Right atrium auricular region (tissue), 2 donors: Measurements from ENCODE around the gene ENPP3. TPM values are rescaled to one million over a fixed set of nuclear protein-coding genes. Genes with fewer than 3 reads are reported as not detected.

Source experiments
- DNase-seq: peaks from one replicate; pipeline ENCODE4 v3.0.0-alpha.2; 2019; ENCODE audit warnings: low spot score
- H3K27ac ChIP-seq, 2 donors: fragments of 200-600 bp; sonication (generic); 1 replicate in 1 of 2; 2 replicates in 1 of 2; pipeline ENCODE4 v1.5.1; 2016 to 2019
- H3K27me3 ChIP-seq, 2 donors: fragments of 200-600 bp; sonication (generic); one replicate each; pipeline versions ENCODE4 v1.5.1 to v1.6.0; 2017 to 2019
- H3K36me3 ChIP-seq: fragments of 200-600 bp; sonication (generic); one replicate; pipeline ENCODE4 v1.5.1; 2016
- H3K4me1 ChIP-seq, 2 donors: fragments of 200-600 bp; sonication (generic); one replicate each; pipeline versions ENCODE4 v1.5.1 to v1.6.0; 2017 to 2019
- H3K4me3 ChIP-seq, 2 donors: fragments of 200-600 bp; sonication (generic); 1 replicate in 1 of 2; 2 replicates in 1 of 2; pipeline ENCODE4 v1.5.1; 2017 to 2019; ENCODE audit warnings: mild to moderate bottlenecking in 1 of 2, moderate library complexity in 1 of 2
- H3K9me3 ChIP-seq, 2 donors: fragments of 200-600 bp; sonication (generic); one replicate each; pipeline ENCODE4 v1.5.1; 2019
- total RNA-seq, 2 donors: library from RNA; depleted of rRNA; stranded (reverse); fragments of >200 nt; gene quantifications; one replicate each; pipeline ENCODE4 v1.1.0, GENCODE V29; 2016
- TF ChIP-seq, protein P1 (sequence below), 2 donors: fragments of 200-600 bp; sonication (generic); IDR thresholded peaks; one replicate each; pipeline ENCODE4 v1.5.1; 2019; ENCODE audit warnings: antibody characterized with exemption in 2 of 2

The ENPP3 gene
- total RNA-seq, 2 donors from 2014 or later = 0.16 TPM; not detected in 1

DNA sequence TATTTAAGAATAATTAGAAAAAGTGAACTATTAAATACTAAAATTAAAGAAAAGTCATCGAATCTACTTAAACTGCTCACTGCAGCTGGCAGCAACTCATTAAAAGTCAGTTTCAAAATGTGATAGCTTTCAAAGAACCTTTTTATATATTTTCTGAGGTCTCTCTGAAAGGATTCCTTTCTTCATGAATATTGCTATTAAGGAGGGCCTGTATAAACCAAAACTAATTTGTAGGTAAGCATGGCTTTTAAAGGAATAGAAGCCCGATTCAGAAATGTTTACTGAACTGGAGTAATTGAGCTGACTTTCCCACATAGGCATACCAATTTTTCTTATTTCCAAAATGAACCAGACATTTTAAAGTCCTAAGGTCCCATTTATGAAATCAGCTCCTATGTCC is 129.5 kb downstream of the ENPP3 start:
- Histone ChIP-seq H3K27ac (no peak overlapping the region), H3K36me3 (no peaks in the 10 kb centered on the region), H3K4me3 (no peak overlapping the region), H3K9me3 (no peaks in the 10 kb centered on the region), H3K27me3 (no peaks in the 10 kb centered on the region), H3K4me1 (peaks cover 0 to 11% of the 10 kb centered on the region in 2 donors)
- TF ChIP-seq, protein P1, sequence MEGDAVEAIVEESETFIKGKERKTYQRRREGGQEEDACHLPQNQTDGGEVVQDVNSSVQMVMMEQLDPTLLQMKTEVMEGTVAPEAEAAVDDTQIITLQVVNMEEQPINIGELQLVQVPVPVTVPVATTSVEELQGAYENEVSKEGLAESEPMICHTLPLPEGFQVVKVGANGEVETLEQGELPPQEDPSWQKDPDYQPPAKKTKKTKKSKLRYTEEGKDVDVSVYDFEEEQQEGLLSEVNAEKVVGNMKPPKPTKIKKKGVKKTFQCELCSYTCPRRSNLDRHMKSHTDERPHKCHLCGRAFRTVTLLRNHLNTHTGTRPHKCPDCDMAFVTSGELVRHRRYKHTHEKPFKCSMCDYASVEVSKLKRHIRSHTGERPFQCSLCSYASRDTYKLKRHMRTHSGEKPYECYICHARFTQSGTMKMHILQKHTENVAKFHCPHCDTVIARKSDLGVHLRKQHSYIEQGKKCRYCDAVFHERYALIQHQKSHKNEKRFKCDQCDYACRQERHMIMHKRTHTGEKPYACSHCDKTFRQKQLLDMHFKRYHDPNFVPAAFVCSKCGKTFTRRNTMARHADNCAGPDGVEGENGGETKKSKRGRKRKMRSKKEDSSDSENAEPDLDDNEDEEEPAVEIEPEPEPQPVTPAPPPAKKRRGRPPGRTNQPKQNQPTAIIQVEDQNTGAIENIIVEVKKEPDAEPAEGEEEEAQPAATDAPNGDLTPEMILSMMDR (IDR thresholded peaks at IDR 0.05) = no peak
- DNase-seq = no peak

DNA sequence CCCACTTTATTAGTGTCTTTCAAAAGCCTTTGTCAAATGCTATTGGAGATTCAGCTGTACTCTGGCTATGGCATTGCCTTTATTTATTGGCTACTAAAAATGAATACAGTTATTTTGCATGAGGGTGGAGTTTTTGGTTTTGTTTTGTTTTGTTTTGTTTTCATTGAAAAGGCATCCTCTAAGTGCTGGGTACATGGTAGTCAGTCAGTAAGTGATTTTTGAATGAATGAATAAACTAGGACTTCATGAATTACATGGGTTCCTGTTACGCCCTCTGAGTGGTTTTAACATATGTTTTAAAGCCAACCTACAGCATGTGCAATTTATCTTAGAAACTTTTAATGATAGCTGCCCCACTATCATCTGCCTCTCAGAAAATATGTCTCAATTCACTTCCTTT is 131.9 kb downstream of the ENPP3 start:
- Histone ChIP-seq H3K4me1 (peaks cover 0 to 28% of the 10 kb centered on the region in 2 donors), H3K9me3 (no peaks in the 10 kb centered on the region), H3K36me3 (no peaks in the 10 kb centered on the region), H3K4me3 (no peak overlapping the region), H3K27ac (no peak overlapping the region), H3K27me3 (no peaks in the 10 kb centered on the region)
- TF ChIP-seq, protein P1 (IDR thresholded peaks at IDR 0.05) = no peak
- DNase-seq = no peak

DNA sequence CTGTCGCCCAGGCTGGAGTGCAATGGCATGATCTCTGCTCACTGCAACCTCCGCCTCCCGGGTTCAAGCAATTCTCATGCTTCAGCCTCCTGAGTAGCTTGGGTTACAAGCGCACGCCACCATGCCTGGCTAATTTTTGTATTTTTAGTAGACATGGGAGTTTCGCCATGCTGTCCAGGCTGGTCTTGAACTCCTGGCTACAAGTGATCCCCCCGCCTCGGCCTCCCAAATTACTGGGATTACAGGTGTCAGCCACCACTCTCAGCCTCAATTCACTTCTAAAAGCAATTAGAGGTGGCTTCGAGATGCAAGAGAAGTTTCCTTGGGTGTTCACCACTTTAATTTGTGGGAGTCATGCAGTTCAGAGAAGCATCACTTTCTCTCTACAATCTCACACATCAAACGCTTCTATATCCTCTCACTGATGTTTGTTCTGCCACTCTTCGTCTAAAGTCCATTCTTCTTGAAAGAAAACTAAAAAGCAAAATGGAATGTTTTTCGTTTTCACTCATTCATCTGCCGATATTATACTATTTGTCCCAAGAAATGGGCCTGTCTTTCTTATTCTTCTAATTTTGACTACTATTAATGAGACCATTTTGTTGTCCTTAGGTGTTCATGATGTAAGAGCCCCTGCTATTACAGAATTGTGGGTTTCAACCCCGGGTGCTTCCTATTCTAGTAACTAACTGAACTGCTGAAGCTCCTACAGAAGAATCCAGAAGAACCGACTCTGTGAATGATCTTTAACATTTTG is 132.5 kb downstream of the ENPP3 start:
- H3K36me3 ChIP-seq = no peaks in the 10 kb centered on the region
- H3K9me3 ChIP-seq = no peaks in the 10 kb centered on the region
- no peak overlapping the region for H3K27ac ChIP-seq
- TF ChIP-seq, protein P1 (IDR thresholded peaks at IDR 0.05) = no peak
- no peak overlapping the region for H3K4me3 ChIP-seq
- no peak for DNase-seq
- peaks cover 0 to 28% of the 10 kb centered on the region in 2 donors for H3K4me1 ChIP-seq
- no peaks in the 10 kb centered on the region for H3K27me3 ChIP-seq

DNA sequence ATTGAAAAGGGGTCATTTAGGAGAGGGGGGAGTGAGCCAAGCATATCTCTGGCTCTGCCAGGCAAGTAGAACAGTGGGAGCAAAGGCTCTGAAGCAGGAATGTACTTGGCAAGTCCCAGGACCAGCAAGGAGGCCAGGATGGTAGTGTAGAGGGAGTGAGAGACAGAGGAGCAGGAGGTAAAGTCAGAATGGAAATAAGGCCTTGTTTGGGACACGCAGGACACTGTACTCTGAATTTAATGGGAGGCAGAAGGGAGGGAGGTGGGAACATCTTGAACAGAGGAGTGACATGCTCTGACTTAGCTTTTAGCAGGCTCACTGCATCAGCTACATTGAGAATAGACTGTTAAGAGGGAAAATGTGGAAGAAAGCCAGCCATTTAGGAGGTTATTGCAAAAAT is 133.7 kb downstream of the ENPP3 start:
- Histone ChIP-seq H3K36me3 (no peaks in the 10 kb centered on the region), H3K27ac (no peak overlapping the region), H3K9me3 (no peaks in the 10 kb centered on the region), H3K4me3 (no peak overlapping the region), H3K4me1 (peaks cover 0 to 18% of the 10 kb centered on the region in 2 donors), H3K27me3 (no peaks in the 10 kb centered on the region)
- DNase-seq = no peak
- TF ChIP-seq, protein P1 (IDR thresholded peaks at IDR 0.05) = no peak

DNA sequence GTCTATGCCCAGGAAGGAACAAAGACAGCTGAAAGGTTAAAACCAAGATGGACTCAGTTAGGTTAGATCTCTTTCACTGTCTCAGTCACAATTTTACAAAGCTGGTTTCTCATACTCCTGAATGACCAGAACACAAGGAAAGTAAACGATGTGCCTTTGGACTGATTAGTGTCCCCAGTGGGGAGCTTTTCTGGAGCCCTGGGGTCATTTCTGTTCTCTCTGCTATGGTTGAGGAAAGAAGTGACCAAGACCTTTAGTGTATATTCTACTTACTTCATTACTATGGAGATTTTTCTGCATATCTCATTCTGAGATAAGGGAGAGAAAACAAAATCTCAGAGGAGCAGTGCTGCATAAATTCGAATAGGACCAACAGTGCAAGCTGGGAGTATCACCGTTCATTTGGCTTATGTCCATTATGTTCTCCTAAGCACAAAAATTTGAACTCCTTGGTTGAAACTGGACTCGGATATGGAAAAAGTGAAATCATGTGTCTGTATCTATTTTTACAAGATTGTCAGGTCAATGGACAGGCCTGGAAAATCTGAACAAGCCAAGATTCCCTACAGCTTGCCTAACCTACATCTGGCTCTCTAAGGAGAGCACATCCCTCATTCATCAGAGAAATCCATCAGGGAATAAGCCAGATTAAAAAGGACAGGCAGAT is 136.3 kb downstream of the ENPP3 start:
- Histone ChIP-seq H3K36me3 (no peaks in the 10 kb centered on the region), H3K9me3 (no peaks in the 10 kb centered on the region), H3K4me3 (no peak overlapping the region), H3K27ac (peak overlapping the region; percentile 7 to 33), H3K4me1 (peaks cover 0 to 17% of the 10 kb centered on the region in 2 donors), H3K27me3 (no peaks in the 10 kb centered on the region)
- DNase-seq = no peak
- TF ChIP-seq, protein P1 (IDR thresholded peaks at IDR 0.05) = no peak
